ENCODE data around the gene LPP. TPM values are rescaled to one million over a fixed set of nuclear protein-coding genes. Genes with fewer than 3 reads are reported as not detected.

The LPP gene
- total and polyA plus RNA-seq, 2 donors (not counting 1 experiment from before 2014, with no cell fraction given), result 7.6 to 81.7 TPM

DNA sequence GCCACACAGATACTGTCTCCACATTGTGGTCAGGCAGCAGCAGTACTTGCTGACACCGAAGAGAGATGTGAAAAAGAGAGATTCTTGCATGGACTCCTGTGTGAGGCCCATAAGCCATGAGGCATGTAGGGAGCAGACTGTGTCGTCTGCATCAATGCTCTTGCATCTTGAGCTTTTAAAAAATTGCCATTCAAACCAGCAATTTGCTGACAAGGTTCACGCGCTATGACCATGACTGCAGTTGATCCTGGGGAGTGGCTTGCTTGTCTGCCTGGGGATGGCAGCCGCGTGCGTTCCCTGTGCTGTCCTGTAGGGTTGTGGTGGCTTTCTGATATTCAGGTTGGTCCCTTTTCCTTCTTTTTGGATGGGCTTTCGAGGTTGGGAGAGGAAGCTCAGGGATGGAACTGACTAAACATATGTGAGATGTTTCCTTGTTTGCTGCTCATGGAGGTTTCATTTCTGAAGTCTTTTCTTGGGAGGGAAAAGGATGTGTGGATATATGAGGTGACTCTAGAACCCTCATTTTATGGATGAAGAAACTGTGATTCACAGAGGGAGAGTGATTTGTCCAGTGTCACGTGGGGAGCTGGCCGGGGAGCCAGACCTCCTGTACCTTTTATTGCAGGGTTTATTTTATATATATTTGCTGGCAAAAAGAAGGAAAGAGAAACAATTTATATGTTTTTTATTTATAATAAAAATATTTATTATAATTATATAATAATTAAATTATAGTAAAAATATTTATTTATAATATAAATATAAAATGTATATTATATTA lies 48.6 kb downstream of the LPP start:
- Histone ChIP-seq H2AFZ (ENCODE audit: insufficient read depth, low read depth, low read length, poor library complexity, severe bottlenecking) (no peak overlapping the region), H4K20me1 (ENCODE audit: control insufficient read depth, insufficient read depth, low read length, poor library complexity, severe bottlenecking) (no peaks in the 10 kb centered on the region), H3K79me2 (ENCODE audit: control insufficient read depth, insufficient read depth, low read length) (peaks cover 35% of the 10 kb centered on the region), H3K9ac (ENCODE audit: low read length) (no peak overlapping the region), H3K27me3 (replicated peaks in 1 of 4; ENCODE audit: control extremely low read depth in 1 of 4, control insufficient read depth in 3 of 4, insufficient read depth in 4 of 4, low read length in 3 of 4) (no peaks in the 10 kb centered on the region), H3K4me1 (ENCODE audit: control insufficient read depth in 2 of 2, insufficient read depth in 2 of 2, low read length in 2 of 2) (peaks cover 0 to under 1% of the 10 kb centered on the region in 2 donors), H3K4me3 (ENCODE audit: control extremely low read depth in 1 of 5, extremely low read depth in 1 of 5, insufficient read depth in 1 of 5, low read depth in 2 of 5, low read length in 4 of 5) (no peak overlapping the region), H3K27ac (ENCODE audit: low read length in 2 of 2) (no peak overlapping the region), H3K4me2 (replicated peaks; ENCODE audit: low read depth, low read length, poor library complexity, severe bottlenecking) (no peak overlapping the region), H3K9me3 (ENCODE audit: control extremely low read depth in 1 of 3, control insufficient read depth in 2 of 3, insufficient read depth in 1 of 3, low read length in 2 of 3) (no peaks in the 10 kb centered on the region), H3K36me3 (replicated peaks in 1 of 2; ENCODE audit: control extremely low read depth in 1 of 2, control insufficient read depth in 1 of 2, extremely low read depth in 1 of 2, insufficient read depth in 2 of 2, low read length in 1 of 2) (no peaks in the 10 kb centered on the region)
- no peaks in the 10 kb centered on the region for H3K9me3 Mint-ChIP-seq (ENCODE audit: insufficient read depth)
- no peak overlapping the region for H3K27ac Mint-ChIP-seq
- no peak for TF ChIP-seq EZH2 (IDR thresholded peaks at IDR 0.05; ENCODE audit: borderline replicate concordance, insufficient read depth, low read depth, low read length, poor library complexity, severe bottlenecking)
- no peak for TF ChIP-seq CTCF (IDR thresholded peaks at IDR 0.05)
- ChIA-PET CTCF (no interaction called here), POLR2A (no interaction called here)
- H3K4me1 Mint-ChIP-seq, result peaks cover 29% of the 10 kb centered on the region
- no peaks in the 10 kb centered on the region for H3K27me3 Mint-ChIP-seq
- 92% methylated on average over 7 of the region's 10 CpGs for WGBS (ENCODE audit: insufficient coverage)
- no peak overlapping the region for H3K4me3 Mint-ChIP-seq
- ATAC-seq (ENCODE audit: low read depth), result no peak
- no peak for DNase-seq
- intact Hi-C loops (cut with micrococcal nuclease), result no loop called here

- intact Hi-C loops (cut with micrococcal nuclease), result no loop called here
- POLR2A ChIA-PET, result interaction anchor here (0.7 to 1.0 kb wide), 2 partner anchors 10 to 1365 kb away, joined by 5 to 7 read pairs; no protein-coding TSS in a partner anchor
- WGBS (ENCODE audit: insufficient coverage), result no CpG with 5 or more reads among the region's 2 CpGs
- Histone ChIP-seq H3K4me3 (ENCODE audit: control extremely low read depth in 1 of 5, extremely low read depth in 1 of 5, insufficient read depth in 1 of 5, low read depth in 2 of 5, low read length in 4 of 5) (no peak overlapping the region), H3K27ac (ENCODE audit: low read length in 2 of 2) (no peak overlapping the region), H2AFZ (ENCODE audit: insufficient read depth, low read depth, low read length, poor library complexity, severe bottlenecking) (no peak overlapping the region), H3K79me2 (ENCODE audit: control insufficient read depth, insufficient read depth, low read length) (peaks cover 30% of the 10 kb centered on the region), H3K9ac (ENCODE audit: low read length) (no peak overlapping the region), H3K4me2 (replicated peaks; ENCODE audit: low read depth, low read length, poor library complexity, severe bottlenecking) (no peak overlapping the region), H3K4me1 (ENCODE audit: control insufficient read depth in 2 of 2, insufficient read depth in 2 of 2, low read length in 2 of 2) (no peaks in the 10 kb centered on the region), H3K9me3 (ENCODE audit: control extremely low read depth in 1 of 3, control insufficient read depth in 2 of 3, insufficient read depth in 1 of 3, low read length in 2 of 3) (no peaks in the 10 kb centered on the region), H3K36me3 (replicated peaks in 1 of 2; ENCODE audit: control extremely low read depth in 1 of 2, control insufficient read depth in 1 of 2, extremely low read depth in 1 of 2, insufficient read depth in 2 of 2, low read length in 1 of 2) (peaks cover 0 to 3% of the 10 kb centered on the region in 2 experiments), H3K27me3 (replicated peaks in 1 of 4; ENCODE audit: control extremely low read depth in 1 of 4, control insufficient read depth in 3 of 4, insufficient read depth in 4 of 4, low read length in 3 of 4) (no peaks in the 10 kb centered on the region), H4K20me1 (ENCODE audit: control insufficient read depth, insufficient read depth, low read length, poor library complexity, severe bottlenecking) (no peaks in the 10 kb centered on the region)
- no peak overlapping the region for H3K27ac Mint-ChIP-seq
- no peak overlapping the region for H3K4me3 Mint-ChIP-seq
- H3K27me3 Mint-ChIP-seq, result no peaks in the 10 kb centered on the region
- H3K4me1 Mint-ChIP-seq, result peaks cover 24% of the 10 kb centered on the region
- no peak for TF ChIP-seq CTCF (IDR thresholded peaks at IDR 0.05)
- TF ChIP-seq EZH2 (IDR thresholded peaks at IDR 0.05; ENCODE audit: borderline replicate concordance, insufficient read depth, low read depth, low read length, poor library complexity, severe bottlenecking), result no peak
- H3K9me3 Mint-ChIP-seq (ENCODE audit: insufficient read depth), result no peaks in the 10 kb centered on the region
- CTCF ChIA-PET, result interaction anchor here (1.5 kb wide), 1 partner anchor 464 kb away, joined by 6 read pairs; no protein-coding TSS in a partner anchor
- DNase-seq, result no peak
- ATAC-seq (ENCODE audit: low read depth), result no peak
Measured at GRCh38 chr3:188204526-188204925, 50.6 kb downstream of the LPP start.
